ENCODE data around the gene RMDN3. TPM values are rescaled to one million over a fixed set of nuclear protein-coding genes. Genes with fewer than 3 reads are reported as not detected.

Gene RMDN3
- total RNA-seq, 1 donor from 2014 or later = 30.2 TPM

DNA sequence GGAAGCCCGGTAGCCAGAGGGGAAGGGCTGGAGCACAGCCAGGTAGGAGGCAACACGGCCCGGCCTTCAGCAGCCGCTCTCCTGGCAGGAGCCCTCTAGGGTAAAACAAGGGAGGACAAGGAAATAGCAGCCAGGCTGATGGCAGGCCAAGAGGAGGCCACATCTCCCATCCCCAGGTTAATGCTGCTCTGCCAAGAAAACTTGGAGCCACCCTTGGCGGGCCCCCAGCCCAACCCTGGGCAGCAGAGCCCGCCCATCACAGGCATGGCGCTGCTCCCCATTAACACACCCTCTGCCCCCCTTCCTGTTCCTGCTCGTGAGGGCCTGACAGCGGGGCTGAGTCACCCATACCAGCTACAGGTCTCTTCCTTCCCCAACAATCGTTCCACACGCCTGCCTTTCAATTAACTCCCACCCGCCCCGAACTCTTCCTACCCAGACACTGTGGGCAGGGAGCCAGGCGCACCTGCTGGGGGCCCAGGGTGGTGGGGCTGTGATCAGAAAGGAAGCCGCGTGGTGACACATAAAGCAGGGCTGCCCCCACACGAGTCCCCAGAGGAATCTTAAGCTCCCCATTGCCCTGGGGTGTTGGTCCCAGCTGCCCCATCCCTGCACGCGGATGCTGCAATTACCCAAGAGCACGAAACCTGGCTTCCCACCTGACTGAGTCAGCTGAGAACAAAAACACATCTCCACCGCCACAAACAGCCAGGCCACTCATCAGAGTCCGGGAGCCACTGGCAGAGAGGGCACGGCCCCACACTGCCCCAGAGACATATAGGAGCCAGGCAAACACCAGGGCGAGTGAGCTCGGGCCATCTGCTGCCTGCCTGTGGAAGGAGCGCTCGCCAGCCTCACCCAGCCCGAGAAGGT, 14.5 kb upstream of the RMDN3 start, which contains the start of gene C15orf62:
TSS of gene C15orf62 (plus strand) at position 707 of the 873 bp plus-strand sequence. CDS start 516 bp downstream, outside the sequence.
- no peak within 1 kb of the TSS for H3K4me3 Mint-ChIP-seq (ENCODE audit: unreplicated experiment)
- TF ChIP-seq, protein P1, sequence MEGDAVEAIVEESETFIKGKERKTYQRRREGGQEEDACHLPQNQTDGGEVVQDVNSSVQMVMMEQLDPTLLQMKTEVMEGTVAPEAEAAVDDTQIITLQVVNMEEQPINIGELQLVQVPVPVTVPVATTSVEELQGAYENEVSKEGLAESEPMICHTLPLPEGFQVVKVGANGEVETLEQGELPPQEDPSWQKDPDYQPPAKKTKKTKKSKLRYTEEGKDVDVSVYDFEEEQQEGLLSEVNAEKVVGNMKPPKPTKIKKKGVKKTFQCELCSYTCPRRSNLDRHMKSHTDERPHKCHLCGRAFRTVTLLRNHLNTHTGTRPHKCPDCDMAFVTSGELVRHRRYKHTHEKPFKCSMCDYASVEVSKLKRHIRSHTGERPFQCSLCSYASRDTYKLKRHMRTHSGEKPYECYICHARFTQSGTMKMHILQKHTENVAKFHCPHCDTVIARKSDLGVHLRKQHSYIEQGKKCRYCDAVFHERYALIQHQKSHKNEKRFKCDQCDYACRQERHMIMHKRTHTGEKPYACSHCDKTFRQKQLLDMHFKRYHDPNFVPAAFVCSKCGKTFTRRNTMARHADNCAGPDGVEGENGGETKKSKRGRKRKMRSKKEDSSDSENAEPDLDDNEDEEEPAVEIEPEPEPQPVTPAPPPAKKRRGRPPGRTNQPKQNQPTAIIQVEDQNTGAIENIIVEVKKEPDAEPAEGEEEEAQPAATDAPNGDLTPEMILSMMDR (IDR thresholded peaks at IDR 0.05) = no peak
- no peaks in the 10 kb centered on the region for H3K27me3 Mint-ChIP-seq (ENCODE audit: unreplicated experiment)
- H3K4me1 Mint-ChIP-seq (ENCODE audit: unreplicated experiment) = peaks cover 35% of the 10 kb centered on the region
- H3K36me3 Mint-ChIP-seq (ENCODE audit: unreplicated experiment) = peaks cover 13% of the 10 kb centered on the region
- H3K27ac Mint-ChIP-seq (ENCODE audit: unreplicated experiment) = peak within 1 kb of the TSS; percentile 62
- DNase-seq (ENCODE audit: extremely low spot score, unreplicated experiment) = no peak
- no peaks in the 10 kb centered on the region for H3K9me3 Mint-ChIP-seq (ENCODE audit: unreplicated experiment)

DNA sequence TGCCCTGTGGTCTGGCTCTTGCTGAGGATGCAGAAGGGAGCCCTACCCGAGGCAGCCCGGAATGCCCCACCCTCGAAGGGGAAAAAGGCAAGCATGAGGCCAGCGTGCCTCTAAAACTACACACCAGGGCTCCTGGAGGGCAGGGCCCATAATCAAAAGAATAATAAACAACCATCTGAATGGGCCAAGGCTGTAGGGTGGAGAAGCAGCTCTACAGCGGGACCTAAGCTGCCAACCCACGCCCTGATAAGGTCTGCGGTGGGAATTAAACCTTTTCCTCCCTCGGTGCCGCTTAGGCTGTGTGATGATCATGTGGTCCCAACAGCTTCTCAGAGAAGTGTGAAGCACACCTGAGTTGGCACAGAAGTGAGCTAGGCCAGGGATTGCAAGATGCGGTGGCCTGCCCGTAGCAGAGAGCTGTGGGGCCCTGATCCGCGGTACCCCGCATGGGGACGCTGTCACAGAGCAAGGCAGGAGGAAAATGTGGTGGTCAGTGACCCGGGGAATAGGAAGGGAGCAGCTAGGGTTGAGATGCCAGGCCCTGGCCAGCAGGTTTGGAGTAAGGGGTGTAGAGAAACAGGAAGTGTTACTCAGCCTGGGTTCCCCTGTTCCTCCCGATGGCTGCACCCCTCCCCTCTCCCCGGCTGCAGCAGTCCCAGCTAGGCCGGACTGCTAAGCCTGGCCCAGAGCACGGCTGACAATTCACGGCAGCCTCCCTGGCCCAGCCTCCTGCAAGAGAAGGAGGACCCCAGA, 13.6 kb upstream of the RMDN3 start:
- TF ChIP-seq, protein P1 (IDR thresholded peaks at IDR 0.05) = no peak
- Mint-ChIP-seq H3K36me3 (ENCODE audit: unreplicated experiment) (peaks cover 10% of the 10 kb centered on the region), H3K27ac (ENCODE audit: unreplicated experiment) (no peak overlapping the region), H3K9me3 (ENCODE audit: unreplicated experiment) (no peaks in the 10 kb centered on the region), H3K4me3 (ENCODE audit: unreplicated experiment) (no peak overlapping the region), H3K27me3 (ENCODE audit: unreplicated experiment) (no peaks in the 10 kb centered on the region), H3K4me1 (ENCODE audit: unreplicated experiment) (peaks cover 40% of the 10 kb centered on the region)
- no peak for DNase-seq (ENCODE audit: extremely low spot score, unreplicated experiment)

DNA sequence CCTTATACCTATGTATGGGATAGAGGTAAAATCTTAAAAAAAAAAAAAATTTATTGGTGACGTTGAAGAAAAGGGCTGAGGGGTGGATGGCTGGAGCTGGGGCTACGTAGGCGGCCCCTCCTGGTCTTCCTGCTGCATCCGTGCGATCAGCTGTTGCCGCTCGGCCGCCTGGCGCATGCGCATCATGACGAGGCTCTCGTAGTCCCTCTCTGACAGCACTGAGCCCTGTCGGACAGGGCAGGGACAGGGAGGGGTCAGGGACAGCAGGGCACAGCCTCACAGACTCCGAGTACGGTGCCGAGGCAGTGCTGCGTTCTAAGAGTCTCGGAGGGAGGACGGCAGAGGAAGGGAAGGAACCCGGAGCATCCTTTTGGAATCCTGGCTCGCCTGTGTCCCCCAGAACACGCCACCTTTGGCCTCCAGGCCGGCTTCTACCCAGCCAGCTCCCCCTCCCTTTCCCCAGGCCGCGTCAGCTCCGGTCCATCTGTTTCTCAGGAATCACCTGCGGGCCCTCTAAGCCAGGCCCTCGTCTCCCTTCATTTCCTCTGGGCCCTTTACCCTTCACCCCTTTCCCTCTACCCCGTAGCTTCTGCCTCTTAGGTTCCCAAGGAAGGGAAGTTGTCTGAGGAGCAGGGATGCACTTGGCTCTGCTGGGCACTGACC, 12.9 kb upstream of the RMDN3 start:
- peaks cover 10% of the 10 kb centered on the region for H3K36me3 Mint-ChIP-seq (ENCODE audit: unreplicated experiment)
- peaks cover 48% of the 10 kb centered on the region for H3K4me1 Mint-ChIP-seq (ENCODE audit: unreplicated experiment)
- no peak overlapping the region for H3K27ac Mint-ChIP-seq (ENCODE audit: unreplicated experiment)
- no peak for DNase-seq (ENCODE audit: extremely low spot score, unreplicated experiment)
- H3K27me3 Mint-ChIP-seq (ENCODE audit: unreplicated experiment) = no peaks in the 10 kb centered on the region
- H3K9me3 Mint-ChIP-seq (ENCODE audit: unreplicated experiment) = no peaks in the 10 kb centered on the region
- TF ChIP-seq, protein P1 (IDR thresholded peaks at IDR 0.05) = no peak
- no peak overlapping the region for H3K4me3 Mint-ChIP-seq (ENCODE audit: unreplicated experiment)

DNA sequence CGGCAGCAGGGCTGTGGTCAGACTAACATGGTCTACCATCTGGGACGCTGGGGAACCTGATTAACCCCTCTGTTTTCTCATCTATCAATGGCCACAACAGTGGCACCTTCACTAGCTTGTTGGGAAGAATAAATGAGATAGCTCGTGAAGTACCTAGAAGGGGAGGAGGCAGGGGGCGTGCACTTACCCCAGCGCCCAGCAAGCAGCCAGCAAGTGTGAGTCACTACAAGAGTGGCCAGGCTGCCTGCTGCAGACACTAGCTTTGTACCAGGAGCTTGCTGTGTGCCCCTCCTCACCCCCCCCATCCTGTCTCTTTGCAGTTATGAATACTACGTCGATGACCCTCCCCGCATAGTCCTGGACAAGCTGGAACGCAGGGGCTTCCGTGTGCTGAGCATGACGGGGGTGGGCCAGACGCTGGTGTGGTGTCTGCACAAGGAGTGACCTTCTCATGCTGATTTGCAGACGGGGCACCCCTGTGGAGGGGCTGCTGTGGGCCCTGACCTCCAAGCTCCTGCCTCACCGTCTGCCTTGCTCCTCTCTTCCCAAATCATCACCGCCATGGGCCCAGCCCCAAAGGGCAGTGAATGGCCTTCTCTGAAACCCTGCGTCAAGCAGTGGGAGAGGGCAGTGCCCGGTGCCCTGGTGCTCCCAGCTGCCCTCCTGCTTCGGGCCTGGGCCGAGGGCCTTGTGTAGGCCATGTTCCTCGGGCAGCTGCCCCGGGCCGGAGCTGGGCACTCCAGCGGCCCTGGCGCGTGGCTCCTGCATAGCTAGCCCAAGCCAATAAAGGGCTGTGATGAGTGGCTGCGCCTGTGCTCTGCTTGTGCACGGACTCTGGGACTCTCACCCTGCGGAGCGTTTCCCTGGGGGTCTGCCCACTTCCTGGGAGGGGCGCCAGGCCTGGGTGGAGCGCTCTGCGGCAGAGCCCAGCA, 12.1 kb upstream of the RMDN3 start:
- Mint-ChIP-seq H3K4me1 (ENCODE audit: unreplicated experiment) (peaks cover 52% of the 10 kb centered on the region), H3K27ac (ENCODE audit: unreplicated experiment) (no peak overlapping the region)

More for the DNA sequence above, 12.1 kb upstream of the RMDN3 start:
- H3K9me3 Mint-ChIP-seq (ENCODE audit: unreplicated experiment) = no peaks in the 10 kb centered on the region
- H3K36me3 Mint-ChIP-seq (ENCODE audit: unreplicated experiment) = peaks cover 7% of the 10 kb centered on the region
- TF ChIP-seq, protein P1 (IDR thresholded peaks at IDR 0.05) = no peak
- DNase-seq (ENCODE audit: extremely low spot score, unreplicated experiment) = no peak
- H3K4me3 Mint-ChIP-seq (ENCODE audit: unreplicated experiment) = no peak overlapping the region
- no peaks in the 10 kb centered on the region for H3K27me3 Mint-ChIP-seq (ENCODE audit: unreplicated experiment)

Measured in osteocyte (in vitro differentiated cells).